ENCODE results near the gene RBM5. TPM values are rescaled to one million over a fixed set of nuclear protein-coding genes. Genes with fewer than 3 reads are reported as not detected.

The RBM5 gene
- total RNA-seq, 1 experiment from 2014 or later, result 89.1 TPM

- Histone ChIP-seq H3K27ac (ENCODE audit: low read depth, low read length) (no peak overlapping the region), H3K9me2 (ENCODE audit: insufficient read depth) (no peaks in the 10 kb centered on the region), H3K4me1 (ENCODE audit: control insufficient read depth in 1 of 2, insufficient read depth in 2 of 2, low read length in 2 of 2) (peaks cover 0 to 3% of the 10 kb centered on the region in 2 experiments; a peak in 1 of 4 replicates), H3K9ac (ENCODE audit: low read length) (no peak overlapping the region), H2AFZ (ENCODE audit: low read depth, low read length, poor library complexity, severe bottlenecking) (no peak overlapping the region), H3K4me3 (replicated peaks in 1 of 2; ENCODE audit: low read depth in 1 of 2, low read length in 2 of 2) (no peak overlapping the region), H3K27me3 (ENCODE audit: insufficient read depth, low read length) (no peaks in the 10 kb centered on the region), H4K20me1 (ENCODE audit: insufficient read depth) (no peaks in the 10 kb centered on the region), H3K4me2 (ENCODE audit: low read length) (no peak overlapping the region), H3K9me3 (ENCODE audit: control insufficient read depth in 1 of 2, insufficient read depth in 1 of 2, low read depth in 1 of 2, low read length in 2 of 2) (no peaks in the 10 kb centered on the region), H3K79me2 (ENCODE audit: insufficient read depth, low read length) (no peaks in the 10 kb centered on the region), H3K36me3 (ENCODE audit: control insufficient read depth in 1 of 2, insufficient read depth in 2 of 2, low read length in 2 of 2) (no peaks in the 10 kb centered on the region)
- ATAC-seq (no peak), DNase-seq (ENCODE audit: low read depth, low spot score) (no peak)
- RAD21 ChIA-PET (ENCODE audit: low non-redundant PET in 1 of 2, low total read pairs in 2 of 2, uncharacterized antibody in 2 of 2, unreplicated experiment in 2 of 2), result no interaction called here
- no TSS peak for BruUV-seq (replicated peaks)
- no peak for TF ChIP-seq SRF (IDR thresholded peaks at IDR 0.05; ENCODE audit: low read depth)
- no peak for TF ChIP-seq CEBPB (IDR thresholded peaks at IDR 0.05; ENCODE audit: low read depth)
- TF ChIP-seq SIN3A (IDR thresholded peaks at IDR 0.05; ENCODE audit: low read depth), result no peak
- no peak for TF ChIP-seq EZH2 (IDR thresholded peaks at IDR 0.05)
- TF ChIP-seq POLR2AphosphoS5 (IDR thresholded peaks at IDR 0.05; ENCODE audit: low read depth, low read length), result no peak
- TF ChIP-seq ATF3 (IDR thresholded peaks at IDR 0.05), result no peak
- no peak for TF ChIP-seq CTCF (IDR thresholded peaks at IDR 0.05 in 2 of 3, conservative IDR thresholded peaks at IDR 0.05 in 1 of 3; ENCODE audit: borderline replicate concordance in 1 of 3, insufficient read depth in 1 of 3, low read depth in 2 of 3, low read length in 2 of 3)
- no peak for TF ChIP-seq YY1 (IDR thresholded peaks at IDR 0.05; ENCODE audit: extremely low read depth, insufficient replicate concordance, low read depth, low read length)
- no peak for TF ChIP-seq TCF7L2 (IDR thresholded peaks at IDR 0.05; ENCODE audit: borderline replicate concordance, extremely low read depth, insufficient read depth, insufficient read length)
- TF ChIP-seq REST (IDR thresholded peaks at IDR 0.05; ENCODE audit: low read depth), result no peak
- no peak for TF ChIP-seq ZBTB33 (IDR thresholded peaks at IDR 0.05; ENCODE audit: extremely low read depth, insufficient replicate concordance, low read length)
- intact Hi-C loops (cut with micrococcal nuclease), result no loop called here
- CTCF ChIA-PET, result no interaction called here
- POLR2A ChIA-PET, result no interaction called here
Measured at GRCh38 chr3:50147447-50147846, 58.7 kb downstream of the RBM5 start.
